Coronary artery (tissue), 2 donors: ENCODE measurements around the gene PHKG2.

Experiments
- DNase-seq: peaks from one replicate; pipeline ENCODE4 v3.0.0-alpha.2; 2017; ENCODE audit warnings: low spot score
- H3K27ac ChIP-seq, 2 donors: fragments of 200-600 bp; sonication (generic); one replicate each; pipeline ENCODE4 v1.5.1; 2016 to 2019
- H3K4me3 ChIP-seq: fragments of 200-600 bp; sonication (generic); 2 replicates; pipeline ENCODE4 v1.5.1; 2016; ENCODE audit warnings: mild to moderate bottlenecking, moderate library complexity
- TF ChIP-seq, protein P1 (sequence below): fragments of 200-600 bp; sonication (generic); IDR thresholded peaks from one replicate; pipeline ENCODE4 v1.5.1; 2019; ENCODE audit warnings: antibody characterized with exemption

Gene PHKG2

DNA sequence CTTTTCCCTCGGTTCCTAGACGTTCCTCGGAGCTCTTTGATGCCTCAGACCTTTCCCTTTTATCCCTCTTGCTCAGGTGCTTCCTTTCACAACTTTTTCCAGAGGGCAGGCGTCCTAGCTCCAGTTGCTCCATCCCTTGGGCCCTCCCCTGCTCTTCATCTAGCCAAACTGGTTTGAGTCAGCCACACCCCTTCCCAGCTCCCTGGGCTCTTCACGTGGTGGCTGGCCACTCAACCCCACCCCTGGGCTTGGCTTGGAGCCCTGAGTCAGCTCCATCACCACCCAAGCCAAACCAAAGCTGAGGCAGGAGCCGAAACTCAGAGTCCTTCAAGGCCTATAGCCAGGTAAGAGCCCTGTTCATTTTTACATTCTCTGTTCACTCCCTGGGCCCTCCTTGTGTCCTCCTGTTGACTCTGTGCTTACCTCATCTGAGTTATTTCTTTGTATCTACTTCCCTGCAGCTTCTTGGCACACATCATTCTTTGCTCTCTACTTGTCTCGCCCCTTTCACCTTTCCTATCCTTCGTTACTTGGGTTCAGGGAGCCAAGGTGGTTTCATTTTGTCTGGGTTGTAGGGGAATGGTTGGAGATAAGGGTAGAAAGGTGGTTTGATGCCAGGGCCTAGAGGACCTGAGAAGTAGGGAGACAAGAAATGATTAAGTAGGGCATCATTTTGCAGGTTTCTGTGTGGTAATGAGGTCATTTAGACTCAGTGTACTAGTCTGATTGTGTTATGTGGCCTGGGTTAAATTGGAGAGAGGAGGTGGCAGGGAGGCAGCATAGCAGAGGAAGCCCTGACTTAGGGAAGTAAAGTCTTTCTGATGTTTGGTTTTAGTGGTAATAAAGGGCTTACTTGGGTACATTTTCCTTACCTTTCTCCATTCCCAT lies 7.6 kb upstream of the PHKG2 start:
- peak; percentile 85 for DNase-seq

DNA sequence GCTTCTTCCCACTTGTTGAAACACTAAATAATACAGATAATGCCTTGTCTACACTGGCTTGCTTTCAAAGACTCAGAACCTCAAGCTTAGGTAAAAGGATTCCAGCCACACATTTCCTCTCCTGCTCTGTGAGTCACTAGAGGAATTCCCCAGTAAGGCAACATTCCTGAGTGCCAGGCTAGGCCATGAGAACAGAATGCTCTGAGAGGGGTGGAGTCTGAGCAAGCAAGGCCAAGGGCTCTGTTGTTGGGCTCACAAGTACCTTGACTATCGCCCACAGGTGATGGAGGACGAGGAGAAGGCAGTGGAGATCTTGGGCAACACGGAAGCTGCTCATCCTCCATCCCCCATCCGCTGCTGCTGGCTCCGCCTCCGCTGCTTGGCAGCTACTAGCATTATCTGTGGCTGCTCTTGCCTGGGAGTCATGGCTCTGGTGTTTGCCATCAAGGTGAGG lies 6.7 kb upstream of the PHKG2 start:
- no peak for DNase-seq
- TF ChIP-seq, protein P1, sequence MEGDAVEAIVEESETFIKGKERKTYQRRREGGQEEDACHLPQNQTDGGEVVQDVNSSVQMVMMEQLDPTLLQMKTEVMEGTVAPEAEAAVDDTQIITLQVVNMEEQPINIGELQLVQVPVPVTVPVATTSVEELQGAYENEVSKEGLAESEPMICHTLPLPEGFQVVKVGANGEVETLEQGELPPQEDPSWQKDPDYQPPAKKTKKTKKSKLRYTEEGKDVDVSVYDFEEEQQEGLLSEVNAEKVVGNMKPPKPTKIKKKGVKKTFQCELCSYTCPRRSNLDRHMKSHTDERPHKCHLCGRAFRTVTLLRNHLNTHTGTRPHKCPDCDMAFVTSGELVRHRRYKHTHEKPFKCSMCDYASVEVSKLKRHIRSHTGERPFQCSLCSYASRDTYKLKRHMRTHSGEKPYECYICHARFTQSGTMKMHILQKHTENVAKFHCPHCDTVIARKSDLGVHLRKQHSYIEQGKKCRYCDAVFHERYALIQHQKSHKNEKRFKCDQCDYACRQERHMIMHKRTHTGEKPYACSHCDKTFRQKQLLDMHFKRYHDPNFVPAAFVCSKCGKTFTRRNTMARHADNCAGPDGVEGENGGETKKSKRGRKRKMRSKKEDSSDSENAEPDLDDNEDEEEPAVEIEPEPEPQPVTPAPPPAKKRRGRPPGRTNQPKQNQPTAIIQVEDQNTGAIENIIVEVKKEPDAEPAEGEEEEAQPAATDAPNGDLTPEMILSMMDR = no peak
- Histone ChIP-seq H3K4me3 (no peak overlapping the region), H3K27ac (peak overlapping the region; percentile 58 to 80)

More for the DNA sequence above, 7.6 kb upstream of the PHKG2 start:
- peak overlapping the region; percentile 58 to 80 for H3K27ac ChIP-seq
- TF ChIP-seq, protein P1 = no peak
- H3K4me3 ChIP-seq = peak overlapping the region; percentile 11

DNA sequence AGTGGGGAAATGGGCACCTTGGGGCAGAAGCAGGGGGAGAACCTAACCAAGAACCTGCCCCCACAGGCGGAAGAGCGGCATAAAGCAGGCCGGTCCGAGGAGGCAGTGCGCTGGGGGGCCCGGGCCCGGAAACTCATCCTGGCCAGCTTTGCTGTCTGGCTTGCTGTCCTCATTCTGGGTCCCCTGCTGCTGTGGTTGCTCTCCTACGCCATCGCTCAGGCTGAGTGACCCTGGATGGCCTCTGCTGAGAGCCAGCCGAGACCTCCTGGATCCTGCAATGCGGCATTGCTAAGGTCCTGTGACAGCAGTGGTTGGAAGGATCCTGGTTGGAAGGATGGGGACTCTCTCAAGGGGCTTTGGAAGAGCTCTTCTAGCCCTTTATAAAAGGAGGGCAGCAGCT lies 4.5 kb upstream of the PHKG2 start:
- TF ChIP-seq, protein P1 = no peak
- Histone ChIP-seq H3K27ac (peak overlapping the region in 1 of 2 donors; percentile 17), H3K4me3 (no peak overlapping the region)
- no peak for DNase-seq

DNA sequence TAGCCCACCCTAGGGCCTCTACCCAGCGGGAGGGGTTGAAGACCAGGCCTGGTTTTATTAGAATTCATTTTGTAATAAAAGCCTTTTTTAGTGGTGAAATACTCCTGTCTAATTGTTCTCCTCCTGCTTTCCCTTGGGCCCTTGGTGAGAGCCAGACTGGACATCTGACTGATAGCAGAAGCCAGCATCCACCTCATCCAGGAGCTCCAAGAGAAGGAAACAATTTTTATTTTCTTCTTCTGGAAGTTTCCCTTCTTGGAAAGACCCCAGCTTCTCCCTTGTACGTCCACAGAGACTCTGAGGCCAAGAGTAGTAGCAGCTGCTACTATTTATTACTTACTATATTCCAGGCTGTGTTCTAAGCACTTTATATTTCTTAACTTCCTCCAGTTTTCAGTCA lies 4.0 kb upstream of the PHKG2 start:
- TF ChIP-seq, protein P1 = no peak
- H3K4me3 ChIP-seq = no peak overlapping the region
- peak overlapping the region in 1 of 2 donors; percentile 17 for H3K27ac ChIP-seq
- DNase-seq = no peak

DNA sequence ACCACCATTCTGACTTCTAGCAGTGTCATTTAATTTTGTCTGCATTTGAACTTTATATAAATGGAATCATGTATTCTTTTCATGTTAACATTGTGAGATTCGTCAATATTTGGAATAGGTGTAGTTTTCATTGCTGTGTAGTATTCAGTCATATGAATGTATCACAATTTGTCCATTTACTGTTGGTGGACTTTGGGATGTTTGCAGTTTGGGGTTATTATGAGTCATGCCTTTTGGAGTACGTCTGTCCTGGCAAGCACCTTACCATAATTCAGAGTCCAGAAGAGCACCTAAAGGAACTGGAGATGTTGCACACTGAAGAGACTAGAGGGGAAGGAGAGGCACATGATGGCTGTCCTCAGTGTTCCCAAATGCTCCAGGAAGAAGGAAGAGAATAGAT lies 3.1 kb upstream of the PHKG2 start:
- no peak overlapping the region for H3K27ac ChIP-seq
- DNase-seq = no peak
- no peak overlapping the region for H3K4me3 ChIP-seq
- TF ChIP-seq, protein P1 = no peak

DNA sequence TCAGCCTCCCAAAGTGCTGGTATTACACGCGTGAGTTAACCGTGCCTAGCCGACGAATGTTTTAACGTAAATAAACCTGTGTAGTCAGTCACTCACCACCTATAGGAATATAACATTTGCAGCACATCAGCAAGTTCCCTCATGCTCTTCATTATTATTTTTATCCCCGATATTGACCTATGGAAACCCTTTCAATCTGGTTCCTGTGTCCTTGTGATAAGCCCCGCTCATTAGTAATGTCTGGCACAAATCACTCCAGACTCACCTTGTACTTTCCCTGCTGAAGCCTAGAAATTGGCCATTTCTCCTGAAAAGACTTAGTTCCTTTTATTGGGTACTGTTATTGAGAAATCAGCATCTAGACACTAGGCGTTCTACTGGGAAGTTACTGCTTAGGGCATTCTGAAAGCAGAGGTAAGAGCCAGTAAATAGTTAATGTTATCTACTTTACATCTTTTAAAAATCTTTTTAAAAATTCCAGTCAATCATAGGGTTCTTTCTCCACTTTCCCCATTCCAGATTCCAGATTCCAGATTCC lies 1.5 kb upstream of the PHKG2 start:
- TF ChIP-seq, protein P1 = no peak
- Histone ChIP-seq H3K4me3 (no peak overlapping the region), H3K27ac (no peak overlapping the region)
- DNase-seq = no peak
